Activated T-helper 1 cell treated with anti-CD3 and anti-CD28 coated beads, Interleukin-12 subunit alpha, Interleukin-12 subunit beta, Interleukin-2, Interleukin-4 antibody, amounts not matched to agents 30 ng/mL and 10 ng/mL and 1 ng/mL, durations not matched to agents 14 hours and 24 hours and 36 hours (primary cell): ENCODE results near the gene MEIS1. TPM values are rescaled to one million over a fixed set of nuclear protein-coding genes. Genes with fewer than 3 reads are reported as not detected.
A peak's percentile ranks its signal among the peaks of the same experiment; 100 is the strongest.

Experiments used
- DNase-seq: peaks from one replicate; pipeline ENCODE4 v3.0.0; 2021; ENCODE audit warnings: low spot score
- H3K27ac Mint-ChIP-seq: one replicate; pipeline ENCODE4 v1.8.0; 2021; ENCODE audit warnings: mild to moderate bottlenecking, mixed read lengths
- H3K27me3 Mint-ChIP-seq: one replicate; pipeline ENCODE4 v1.8.0; 2022; ENCODE audit warnings: mild to moderate bottlenecking, moderate library complexity, mixed read lengths; ENCODE audit not compliant: insufficient read depth
- H3K36me3 Mint-ChIP-seq: one replicate; pipeline ENCODE4 v1.8.0; 2021; ENCODE audit warnings: low read depth, mixed read lengths
- H3K4me1 Mint-ChIP-seq: one replicate; pipeline ENCODE4 v1.8.0; 2021; ENCODE audit warnings: low read depth, mixed read lengths
- H3K4me3 Mint-ChIP-seq: one replicate; pipeline ENCODE4 v1.8.0; 2021; ENCODE audit warnings: mild to moderate bottlenecking, moderate library complexity, mixed read lengths
- H3K9me3 Mint-ChIP-seq: one replicate; pipeline ENCODE4 v1.8.0; 2021; ENCODE audit warnings: mixed read lengths
- intact Hi-C: fragments of 100-400 bp; cut with micrococcal nuclease; formaldehyde crosslinking; loops from one replicate; pipeline ENCODE4 v1.15.1; 2024
- total RNA-seq: library from RNA; stranded (reverse); gene quantifications from 2 replicates; pipeline ENCODE4 v1.2.3, GENCODE V29; 2022

MEIS1 gene
- total RNA-seq, 1 donor from 2014 or later = not detected

DNA sequence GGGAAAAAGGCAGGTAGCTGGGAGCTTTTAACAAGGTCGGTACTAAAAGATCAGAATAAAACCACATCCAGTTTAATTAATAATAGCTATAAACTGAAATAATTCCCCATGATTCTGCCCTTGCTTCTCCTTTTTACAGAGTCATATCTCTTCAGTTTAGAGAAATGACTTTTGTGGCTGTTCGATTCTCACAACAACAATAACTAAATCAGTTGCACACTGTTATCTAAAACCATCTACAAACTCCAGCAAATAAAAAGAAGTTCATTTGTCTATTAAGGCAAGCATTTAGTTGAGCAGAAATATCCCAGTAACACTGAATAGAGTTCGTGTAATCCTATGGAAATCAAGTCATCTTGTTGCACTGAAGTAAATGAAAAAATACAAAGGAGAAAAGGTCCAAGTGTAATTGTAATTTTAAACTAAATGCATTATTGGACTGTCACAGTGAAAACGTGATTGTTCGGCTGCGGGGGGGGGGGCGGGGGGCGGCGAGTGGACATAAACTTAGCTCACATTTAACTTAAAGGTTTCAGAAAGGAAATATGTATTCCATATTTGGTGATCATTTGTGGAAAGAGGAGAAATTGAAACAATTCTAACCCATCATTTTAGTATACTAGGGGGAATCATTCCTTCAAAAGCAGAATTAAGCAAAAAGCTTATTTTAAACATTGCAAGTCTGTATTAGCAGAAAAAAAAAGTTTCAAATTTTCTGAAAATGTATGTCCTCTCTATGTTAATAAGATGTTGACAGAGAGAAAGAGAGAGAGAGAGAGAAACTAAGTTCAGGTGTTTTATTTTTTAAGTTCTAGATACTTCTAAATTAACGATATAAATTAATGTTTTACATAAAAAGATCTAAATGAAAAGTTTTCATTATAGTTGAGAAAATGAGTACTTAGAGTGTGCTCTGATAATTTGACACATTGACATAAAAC, 144.5 kb downstream of the MEIS1 start:
- H3K9me3 Mint-ChIP-seq = no peaks in the 10 kb centered on the region
- no peak overlapping the region for H3K4me3 Mint-ChIP-seq
- H3K27ac Mint-ChIP-seq = no peak overlapping the region
- intact Hi-C loops = loop anchor here (2.0 kb wide), 1 partner anchor 143 kb away; no protein-coding TSS in a partner anchor
- no peaks in the 10 kb centered on the region for H3K36me3 Mint-ChIP-seq
- DNase-seq = no peak
- no peaks in the 10 kb centered on the region for H3K4me1 Mint-ChIP-seq
- H3K27me3 Mint-ChIP-seq = peaks cover 52% of the 10 kb centered on the region

GRCh38 chr2:66580166-66581049, 145.5 kb downstream of the MEIS1 start:
- intact Hi-C loops = no loop called here
- no peaks in the 10 kb centered on the region for H3K36me3 Mint-ChIP-seq

DNA sequence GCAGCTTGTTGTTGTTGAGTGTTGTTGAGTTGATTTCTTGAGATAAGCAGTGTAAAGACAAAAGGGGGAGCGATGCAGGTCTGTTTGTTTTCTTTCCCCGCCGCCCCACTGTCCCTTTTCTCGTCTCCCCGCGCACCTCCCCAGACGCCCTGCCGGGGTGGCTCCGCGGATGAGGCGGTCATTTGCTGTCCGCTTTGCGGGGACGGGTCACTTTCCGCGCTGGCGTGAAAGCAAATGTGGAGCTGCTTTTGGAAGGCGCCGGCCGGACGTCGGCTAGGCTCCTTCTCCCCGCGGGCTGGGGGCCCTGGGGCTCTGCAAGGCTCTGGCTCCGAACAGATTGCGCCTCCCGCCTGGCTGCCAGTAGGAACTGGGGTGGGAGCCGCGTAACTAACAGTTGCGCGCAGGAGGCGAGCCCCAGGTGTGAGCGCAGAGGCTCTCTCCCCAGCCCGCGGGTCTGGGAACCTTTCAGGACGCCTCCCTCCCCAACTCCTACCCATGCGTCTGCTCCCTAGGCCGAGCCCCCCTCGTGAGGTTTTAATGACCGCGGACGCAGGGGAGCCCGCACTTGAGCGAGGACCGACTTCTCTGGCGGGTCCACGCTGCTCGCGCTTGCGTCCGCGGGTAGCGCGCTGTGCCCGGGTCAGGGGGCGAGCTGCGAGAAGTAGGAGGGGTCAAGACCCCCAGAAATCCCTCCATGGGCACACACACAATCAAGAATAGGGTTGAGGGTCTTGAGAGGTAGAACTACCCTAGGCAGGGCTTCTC, 146.6 kb downstream of the MEIS1 start:
- no peak overlapping the region for H3K27ac Mint-ChIP-seq
- H3K27me3 Mint-ChIP-seq = peaks cover 42% of the 10 kb centered on the region
- H3K9me3 Mint-ChIP-seq = no peaks in the 10 kb centered on the region
- no peak for DNase-seq
- no peaks in the 10 kb centered on the region for H3K4me1 Mint-ChIP-seq
- H3K4me3 Mint-ChIP-seq = no peak overlapping the region
- H3K36me3 Mint-ChIP-seq = no peaks in the 10 kb centered on the region
- intact Hi-C loops = no loop called here

More at GRCh38 chr2:66580166-66581049, 145.5 kb downstream of the MEIS1 start:
- H3K4me3 Mint-ChIP-seq = no peak overlapping the region
- no peaks in the 10 kb centered on the region for H3K4me1 Mint-ChIP-seq
- H3K27me3 Mint-ChIP-seq = peaks cover 47% of the 10 kb centered on the region
- H3K9me3 Mint-ChIP-seq = no peaks in the 10 kb centered on the region
- no peak for DNase-seq
- H3K27ac Mint-ChIP-seq = peak overlapping the region; percentile 40

DNA sequence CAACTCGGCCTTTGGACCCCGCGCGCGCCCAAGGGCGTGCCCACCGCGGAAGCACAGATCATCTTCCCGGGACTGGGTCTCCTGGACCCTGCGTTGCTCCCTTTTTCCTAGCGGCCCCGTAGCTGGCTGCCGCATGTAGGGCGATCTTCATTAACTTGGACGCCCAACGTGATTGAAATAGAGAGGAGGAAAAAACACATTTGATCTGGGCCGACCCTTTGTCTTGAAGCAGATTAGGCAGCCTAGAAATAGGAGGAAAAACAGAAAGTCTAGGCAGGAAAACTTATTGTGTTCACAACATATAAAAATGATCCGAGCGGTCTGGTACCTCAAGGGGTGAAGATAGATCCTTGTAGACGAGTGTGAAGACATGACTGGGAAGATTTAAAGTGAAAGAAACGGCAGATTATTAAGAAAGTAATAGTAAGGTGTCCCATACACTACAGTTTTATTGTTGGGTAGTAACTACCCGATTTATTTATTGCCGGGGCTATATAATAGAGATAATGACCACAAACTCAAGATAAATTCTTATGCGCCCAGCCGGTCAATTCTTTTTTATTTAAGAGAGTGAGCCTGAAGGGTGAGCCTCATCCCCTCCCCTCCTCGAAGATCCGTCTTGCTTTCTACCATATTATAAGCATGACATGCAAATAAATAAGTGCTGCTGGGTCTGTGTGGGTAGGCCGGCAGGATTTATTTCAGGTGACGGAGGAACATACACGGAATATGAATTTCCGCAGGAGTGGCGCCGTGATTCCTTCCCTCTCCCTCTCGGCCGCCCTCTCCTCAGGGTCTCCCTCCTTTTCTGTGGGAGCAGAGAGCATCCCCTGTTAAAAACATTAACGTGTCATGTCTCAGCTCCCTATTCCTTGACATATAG, 147.4 kb downstream of the MEIS1 start:
- Mint-ChIP-seq H3K27me3 (peaks cover 34% of the 10 kb centered on the region), H3K4me1 (no peaks in the 10 kb centered on the region), H3K9me3 (no peaks in the 10 kb centered on the region), H3K27ac (no peak overlapping the region), H3K36me3 (no peaks in the 10 kb centered on the region), H3K4me3 (no peak overlapping the region)
- intact Hi-C loops = no loop called here
- no peak for DNase-seq

DNA sequence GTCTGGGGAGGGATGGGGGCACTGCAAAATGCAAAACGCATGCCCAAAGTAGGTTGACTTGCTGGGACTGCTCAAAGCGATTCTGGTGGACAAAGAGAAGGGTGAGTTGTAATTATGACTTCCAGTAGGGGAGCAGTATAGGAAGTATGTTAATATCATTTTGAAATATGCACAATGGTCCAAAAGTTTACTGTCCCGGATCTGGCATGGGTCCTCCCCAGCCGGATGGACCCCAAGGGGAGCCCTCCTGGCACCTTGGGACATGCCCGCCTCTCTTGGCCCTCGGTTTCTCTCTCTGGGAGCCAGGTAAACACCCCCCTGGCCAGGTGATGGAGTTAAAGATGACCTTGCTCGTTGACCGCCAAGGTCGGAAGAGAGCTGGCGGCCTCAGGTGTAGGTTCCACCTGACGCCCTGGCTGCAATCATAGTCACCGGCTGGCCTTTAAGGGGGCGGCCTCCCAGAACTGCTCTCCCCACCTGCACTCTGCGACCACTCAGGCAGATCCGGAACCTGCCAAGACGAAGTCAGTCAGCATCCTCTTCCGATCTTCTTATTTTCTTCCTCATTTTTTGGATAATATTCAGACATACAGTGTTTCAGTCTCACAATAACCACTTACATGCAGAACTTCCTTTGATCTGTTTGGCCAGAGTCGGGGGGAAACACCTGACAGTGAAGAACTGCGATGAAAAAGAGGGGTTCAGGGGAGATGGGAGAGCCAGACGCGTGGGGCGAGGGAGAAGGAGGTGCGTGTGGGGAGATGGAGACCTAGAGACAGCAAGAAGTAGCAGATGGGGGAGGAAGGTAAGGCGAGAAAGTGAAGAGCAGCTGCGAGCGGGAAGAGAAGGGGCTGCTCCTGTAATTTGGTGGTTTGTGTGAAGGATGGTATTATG, 148.3 kb downstream of the MEIS1 start:
- no peaks in the 10 kb centered on the region for H3K36me3 Mint-ChIP-seq
- H3K27me3 Mint-ChIP-seq = peaks cover 26% of the 10 kb centered on the region
- H3K27ac Mint-ChIP-seq = no peak overlapping the region
- no peak for DNase-seq
- no peaks in the 10 kb centered on the region for H3K4me1 Mint-ChIP-seq
- intact Hi-C loops = no loop called here
- H3K4me3 Mint-ChIP-seq = no peak overlapping the region
- no peaks in the 10 kb centered on the region for H3K9me3 Mint-ChIP-seq

- H3K4me3 Mint-ChIP-seq = no peak overlapping the region
- peaks cover 19% of the 10 kb centered on the region for H3K27me3 Mint-ChIP-seq
- no peak for DNase-seq
- no peaks in the 10 kb centered on the region for H3K4me1 Mint-ChIP-seq
- intact Hi-C loops = no loop called here
- H3K9me3 Mint-ChIP-seq = no peaks in the 10 kb centered on the region
- H3K36me3 Mint-ChIP-seq = no peaks in the 10 kb centered on the region
- H3K27ac Mint-ChIP-seq = no peak overlapping the region
Measured at GRCh38 chr2:66583881-66584280, 149.0 kb downstream of the MEIS1 start.

GRCh38 chr2:66585587-66585986, 150.7 kb downstream of the MEIS1 start:
- no peak for DNase-seq
- H3K9me3 Mint-ChIP-seq = no peaks in the 10 kb centered on the region
- H3K36me3 Mint-ChIP-seq = no peaks in the 10 kb centered on the region
- no peak overlapping the region for H3K27ac Mint-ChIP-seq
- intact Hi-C loops = no loop called here
- H3K27me3 Mint-ChIP-seq = peaks cover 9% of the 10 kb centered on the region
- no peak overlapping the region for H3K4me3 Mint-ChIP-seq
- H3K4me1 Mint-ChIP-seq = no peaks in the 10 kb centered on the region

- Mint-ChIP-seq H3K27me3 (no peaks in the 10 kb centered on the region), H3K4me1 (no peaks in the 10 kb centered on the region), H3K36me3 (no peaks in the 10 kb centered on the region), H3K4me3 (no peak overlapping the region), H3K9me3 (no peaks in the 10 kb centered on the region), H3K27ac (no peak overlapping the region)
- intact Hi-C loops = no loop called here
- no peak for DNase-seq
Measured at GRCh38 chr2:66587216-66587615, 152.3 kb downstream of the MEIS1 start.

DNA sequence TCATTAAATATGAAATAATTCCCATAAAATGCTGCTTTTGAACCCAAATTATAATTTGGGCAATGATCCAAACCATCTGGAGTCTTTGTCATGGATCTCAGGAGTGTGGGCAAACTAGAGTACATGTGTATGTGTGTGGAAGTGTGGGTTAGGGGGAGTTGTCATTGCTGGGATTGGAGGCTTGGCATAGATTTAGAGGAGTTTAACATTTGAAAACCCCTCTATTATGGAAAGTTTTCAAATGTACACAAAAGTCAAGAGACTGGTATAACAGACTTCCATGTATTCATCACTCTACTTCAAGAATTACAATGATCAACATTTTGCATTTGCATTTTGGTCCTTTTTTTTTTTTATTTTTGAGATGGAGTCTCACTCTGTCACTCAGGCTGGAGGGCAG, 159.1 kb downstream of the MEIS1 start:
- Mint-ChIP-seq H3K9me3 (no peaks in the 10 kb centered on the region), H3K27me3 (no peaks in the 10 kb centered on the region), H3K27ac (no peak overlapping the region), H3K4me3 (no peak overlapping the region), H3K36me3 (no peaks in the 10 kb centered on the region), H3K4me1 (no peaks in the 10 kb centered on the region)
- no peak for DNase-seq
- intact Hi-C loops = no loop called here

DNA sequence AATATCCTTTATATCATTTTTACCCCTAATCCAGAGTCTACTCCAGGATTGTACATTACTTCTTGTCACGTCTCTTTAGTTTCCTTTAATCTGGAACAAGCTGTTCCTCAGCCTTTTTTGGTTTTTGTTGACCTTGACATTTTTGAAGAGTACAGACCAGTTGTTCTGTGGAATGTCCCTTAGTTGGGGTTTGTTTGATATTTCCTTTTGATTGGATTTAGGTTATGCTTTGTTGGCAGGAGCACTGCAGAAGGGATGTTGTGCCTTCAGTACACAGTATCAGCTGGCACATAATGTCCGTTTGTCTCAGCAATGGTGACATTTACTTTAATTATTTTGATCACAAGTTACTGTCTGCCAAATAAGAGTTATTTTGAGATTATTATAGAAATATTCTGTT, 160.6 kb downstream of the MEIS1 start:
- H3K36me3 Mint-ChIP-seq = no peaks in the 10 kb centered on the region
- H3K4me1 Mint-ChIP-seq = no peaks in the 10 kb centered on the region
- intact Hi-C loops = no loop called here
- no peak overlapping the region for H3K27ac Mint-ChIP-seq
- no peaks in the 10 kb centered on the region for H3K9me3 Mint-ChIP-seq
- DNase-seq = no peak
- H3K27me3 Mint-ChIP-seq = no peaks in the 10 kb centered on the region
- H3K4me3 Mint-ChIP-seq = no peak overlapping the region

GRCh38 chr2:66596256-66596655, 161.3 kb downstream of the MEIS1 start:
- intact Hi-C loops = no loop called here
- no peak overlapping the region for H3K27ac Mint-ChIP-seq
- DNase-seq = no peak
- no peaks in the 10 kb centered on the region for H3K4me1 Mint-ChIP-seq
- no peaks in the 10 kb centered on the region for H3K27me3 Mint-ChIP-seq
- H3K4me3 Mint-ChIP-seq = no peak overlapping the region
- no peaks in the 10 kb centered on the region for H3K36me3 Mint-ChIP-seq
- no peaks in the 10 kb centered on the region for H3K9me3 Mint-ChIP-seq
